Left ventricle myocardium inferior (tissue), 1 donor: ENCODE data around the gene ARMH3. TPM values are rescaled to one million over a fixed set of nuclear protein-coding genes. Genes with fewer than 3 reads are reported as not detected.

ENCODE experiments used
- DNase-seq: peaks from one replicate; pipeline ENCODE4 v3.0.0-alpha.2; 2020
- H3K27ac ChIP-seq: fragments of 200-600 bp; replicated peaks from 2 replicates; pipeline ENCODE4 v1.8.0; 2021
- H3K27me3 ChIP-seq: fragments of 200-600 bp; 2 replicates; pipeline ENCODE4 v1.8.0; 2021; ENCODE audit warnings: low read depth
- H3K36me3 ChIP-seq: fragments of 200-600 bp; 2 replicates; pipeline ENCODE4 v1.8.0; 2021
- H3K4me1 ChIP-seq: fragments of 200-600 bp; 2 replicates; pipeline ENCODE4 v1.8.0; 2021
- H3K4me3 ChIP-seq: fragments of 200-600 bp; 2 replicates; pipeline ENCODE4 v1.8.0; 2021; ENCODE audit warnings: mild to moderate bottlenecking, moderate library complexity
- H3K9me3 ChIP-seq: fragments of 200-600 bp; replicated peaks from 2 replicates; pipeline ENCODE4 v1.8.0; 2021
- CTCF ChIP-seq: fragments of 200-600 bp; IDR thresholded peaks from 2 replicates; pipeline ENCODE4 v1.8.0; 2021; ENCODE audit warnings: antibody characterized with exemption, mild to moderate bottlenecking, borderline replicate concordance
- intact Hi-C: fragments of 100-400 bp; cut with micrococcal nuclease; formaldehyde crosslinking; loops from one replicate; pipeline ENCODE4 v1.11.0; 2022
- total RNA-seq: library from RNA; stranded (reverse); fragmentation: NEBNext Ultra II Directional; extraction: Animal tissue kit (Norgen Biotek cat#: 25700); gene quantifications from one replicate; pipeline ENCODE4 v1.2.1, GENCODE V29; 2021
- donor health status: DM: no; HTN: yes; CAD: no; lungs with severe emphysema.

ARMH3 gene
- total RNA-seq, 1 donor from 2014 or later, result 58.9 TPM

DNA sequence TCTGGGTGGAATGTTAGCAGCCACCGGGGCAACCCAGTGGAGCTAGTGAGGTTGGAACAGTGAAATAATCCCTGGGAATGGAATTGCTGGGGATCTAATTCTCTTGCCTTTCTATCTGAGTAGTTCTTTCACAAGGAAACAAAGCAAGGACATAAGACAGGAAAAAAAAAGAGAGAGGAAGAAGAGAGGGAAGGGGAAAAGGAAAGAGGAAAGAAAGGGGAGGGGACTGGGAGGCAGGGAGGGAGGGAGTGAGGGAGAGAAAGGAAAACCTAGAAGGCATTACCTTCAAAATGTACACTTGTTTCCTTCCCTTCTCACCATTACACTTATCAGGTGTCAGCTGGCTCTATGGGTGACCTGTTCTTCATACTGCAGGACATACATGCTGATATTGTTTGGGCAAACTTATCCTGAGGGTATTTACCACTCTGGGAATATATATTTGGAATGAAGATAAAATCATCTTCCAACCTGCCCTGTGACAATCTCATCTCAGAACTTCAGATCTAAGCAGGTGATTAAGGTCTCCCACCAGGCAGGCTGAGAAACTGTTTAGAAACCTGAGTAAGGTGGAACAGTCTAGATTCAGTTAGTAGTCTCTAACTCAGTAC is 162.4 kb downstream of the ARMH3 start:
- intact Hi-C loops, result no loop called here
- Histone ChIP-seq H3K4me3 (no peak overlapping the region), H3K27ac (peak overlapping the region; percentile 86), H3K36me3 (peaks cover 4% of the 10 kb centered on the region), H3K9me3 (no peaks in the 10 kb centered on the region), H3K4me1 (peaks cover 70% of the 10 kb centered on the region), H3K27me3 (no peaks in the 10 kb centered on the region)
- no peak for DNase-seq
- TF ChIP-seq CTCF, result no peak

GRCh38 chr10:101892782-101893391 is 163.1 kb downstream of the ARMH3 start:
- intact Hi-C loops, result no loop called here
- H3K36me3 ChIP-seq, result peaks cover 4% of the 10 kb centered on the region
- peaks cover 70% of the 10 kb centered on the region for H3K4me1 ChIP-seq
- H3K9me3 ChIP-seq, result no peaks in the 10 kb centered on the region
- no peak overlapping the region for H3K4me3 ChIP-seq
- no peak for DNase-seq
- no peak for TF ChIP-seq CTCF
- no peaks in the 10 kb centered on the region for H3K27me3 ChIP-seq
- H3K27ac ChIP-seq, result peak overlapping the region; percentile 86

- Histone ChIP-seq H3K36me3 (peaks cover 4% of the 10 kb centered on the region), H3K9me3 (no peaks in the 10 kb centered on the region), H3K4me1 (peaks cover 48% of the 10 kb centered on the region), H3K27ac (peak overlapping the region; percentile 83), H3K4me3 (no peak overlapping the region), H3K27me3 (no peaks in the 10 kb centered on the region)
- TF ChIP-seq CTCF, result peak; percentile 83
- peak; percentile 73 for DNase-seq
- intact Hi-C loops, result loop anchor here (5.0 kb wide), 1 partner anchor 78 kb away; no protein-coding TSS in a partner anchor
These were observed 166.4 kb downstream of the ARMH3 start for GRCh38 chr10:101889256-101890210.

- H3K4me1 ChIP-seq, result peaks cover 46% of the 10 kb centered on the region
- no peaks in the 10 kb centered on the region for H3K27me3 ChIP-seq
- peaks cover 4% of the 10 kb centered on the region for H3K36me3 ChIP-seq
- no peak for DNase-seq
- no peak overlapping the region for H3K4me3 ChIP-seq
- intact Hi-C loops, result loop anchor here (5.0 kb wide), 1 partner anchor 79 kb away; no protein-coding TSS in a partner anchor
- H3K9me3 ChIP-seq, result no peaks in the 10 kb centered on the region
- TF ChIP-seq CTCF, result no peak
- H3K27ac ChIP-seq, result peak overlapping the region; percentile 83
These were observed 167.6 kb downstream of the ARMH3 start for GRCh38 chr10:101888251-101888949.

DNA sequence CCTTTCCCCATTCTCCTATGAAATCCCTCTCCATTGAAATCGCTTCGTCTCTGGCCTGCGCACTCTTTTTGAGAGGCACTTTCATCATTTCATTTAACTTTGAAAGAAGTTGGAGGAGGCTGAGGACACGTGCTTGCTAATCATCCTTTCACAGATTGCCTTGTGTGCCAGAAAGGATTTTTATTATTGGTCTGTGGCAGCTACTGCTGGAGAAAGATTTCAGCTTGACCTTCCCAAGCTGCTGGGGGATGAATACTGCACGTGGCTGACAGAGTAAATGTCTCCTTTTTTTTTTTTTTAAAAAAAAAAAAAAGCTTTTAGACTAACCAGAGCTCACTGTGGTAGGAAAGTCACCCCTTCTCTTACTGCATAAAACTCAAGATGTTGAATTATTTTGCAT is 168.2 kb downstream of the ARMH3 start:
- TF ChIP-seq CTCF, result no peak
- peaks cover 4% of the 10 kb centered on the region for H3K36me3 ChIP-seq
- H3K27me3 ChIP-seq, result no peaks in the 10 kb centered on the region
- peaks cover 44% of the 10 kb centered on the region for H3K4me1 ChIP-seq
- H3K4me3 ChIP-seq, result no peak overlapping the region
- H3K27ac ChIP-seq, result peak overlapping the region; percentile 83
- intact Hi-C loops, result loop anchor here (5.0 kb wide), 1 partner anchor 80 kb away; no protein-coding TSS in a partner anchor
- no peaks in the 10 kb centered on the region for H3K9me3 ChIP-seq
- DNase-seq, result no peak
